Measurements from ENCODE around the gene ANKRD49.
A peak's percentile ranks its signal among the peaks of the same experiment; 100 is the strongest.

Gene ANKRD49

DNA sequence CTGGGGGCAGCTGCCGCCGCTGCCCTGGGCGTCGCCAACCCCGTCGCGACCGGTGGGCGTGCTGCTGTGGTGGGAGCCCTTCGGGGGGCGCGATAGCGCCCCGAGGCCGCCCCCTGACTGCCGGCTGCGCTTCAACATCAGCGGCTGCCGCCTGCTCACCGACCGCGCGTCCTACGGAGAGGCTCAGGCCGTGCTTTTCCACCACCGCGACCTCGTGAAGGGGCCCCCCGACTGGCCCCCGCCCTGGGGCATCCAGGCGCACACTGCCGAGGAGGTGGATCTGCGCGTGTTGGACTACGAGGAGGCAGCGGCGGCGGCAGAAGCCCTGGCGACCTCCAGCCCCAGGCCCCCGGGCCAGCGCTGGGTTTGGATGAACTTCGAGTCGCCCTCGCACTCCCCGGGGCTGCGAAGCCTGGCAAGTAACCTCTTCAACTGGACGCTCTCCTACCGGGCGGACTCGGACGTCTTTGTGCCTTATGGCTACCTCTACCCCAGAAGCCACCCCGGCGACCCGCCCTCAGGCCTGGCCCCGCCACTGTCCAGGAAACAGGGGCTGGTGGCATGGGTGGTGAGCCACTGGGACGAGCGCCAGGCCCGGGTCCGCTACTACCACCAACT is 51.0 kb downstream of the ANKRD49 start:
- DNase-seq (ENCODE audit: low read depth) = peak; percentile 29

DNA sequence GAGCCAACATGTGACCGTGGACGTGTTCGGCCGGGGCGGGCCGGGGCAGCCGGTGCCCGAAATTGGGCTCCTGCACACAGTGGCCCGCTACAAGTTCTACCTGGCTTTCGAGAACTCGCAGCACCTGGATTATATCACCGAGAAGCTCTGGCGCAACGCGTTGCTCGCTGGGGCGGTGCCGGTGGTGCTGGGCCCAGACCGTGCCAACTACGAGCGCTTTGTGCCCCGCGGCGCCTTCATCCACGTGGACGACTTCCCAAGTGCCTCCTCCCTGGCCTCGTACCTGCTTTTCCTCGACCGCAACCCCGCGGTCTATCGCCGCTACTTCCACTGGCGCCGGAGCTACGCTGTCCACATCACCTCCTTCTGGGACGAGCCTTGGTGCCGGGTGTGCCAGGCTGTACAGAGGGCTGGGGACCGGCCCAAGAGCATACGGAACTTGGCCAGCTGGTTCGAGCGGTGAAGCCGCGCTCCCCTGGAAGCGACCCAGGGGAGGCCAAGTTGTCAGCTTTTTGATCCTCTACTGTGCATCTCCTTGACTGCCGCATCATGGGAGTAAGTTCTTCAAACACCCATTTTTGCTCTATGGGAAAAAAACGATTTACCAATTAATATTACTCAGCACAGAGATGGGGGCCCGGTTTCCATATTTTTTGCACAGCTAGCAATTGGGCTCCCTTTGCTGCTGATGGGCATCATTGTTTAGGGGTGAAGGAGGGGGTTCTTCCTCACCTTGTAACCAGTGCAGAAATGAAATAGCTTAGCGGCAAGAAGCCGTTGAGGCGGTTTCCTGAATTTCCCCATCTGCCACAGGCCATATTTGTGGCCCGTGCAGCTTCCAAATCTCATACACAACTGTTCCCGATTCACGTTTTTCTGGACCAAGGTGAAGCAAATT is 51.7 kb downstream of the ANKRD49 start:
- no peak for DNase-seq (ENCODE audit: low read depth)

DNA sequence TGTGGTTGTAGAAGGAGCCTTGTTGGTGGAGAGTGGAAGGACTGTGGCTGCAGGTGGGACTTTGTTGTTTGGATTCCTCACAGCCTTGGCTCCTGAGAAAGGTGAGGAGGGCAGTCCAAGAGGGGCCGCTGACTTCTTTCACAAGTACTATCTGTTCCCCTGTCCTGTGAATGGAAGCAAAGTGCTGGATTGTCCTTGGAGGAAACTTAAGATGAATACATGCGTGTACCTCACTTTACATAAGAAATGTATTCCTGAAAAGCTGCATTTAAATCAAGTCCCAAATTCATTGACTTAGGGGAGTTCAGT is 52.3 kb downstream of the ANKRD49 start:
- no peak for DNase-seq (ENCODE audit: low read depth)

DNA sequence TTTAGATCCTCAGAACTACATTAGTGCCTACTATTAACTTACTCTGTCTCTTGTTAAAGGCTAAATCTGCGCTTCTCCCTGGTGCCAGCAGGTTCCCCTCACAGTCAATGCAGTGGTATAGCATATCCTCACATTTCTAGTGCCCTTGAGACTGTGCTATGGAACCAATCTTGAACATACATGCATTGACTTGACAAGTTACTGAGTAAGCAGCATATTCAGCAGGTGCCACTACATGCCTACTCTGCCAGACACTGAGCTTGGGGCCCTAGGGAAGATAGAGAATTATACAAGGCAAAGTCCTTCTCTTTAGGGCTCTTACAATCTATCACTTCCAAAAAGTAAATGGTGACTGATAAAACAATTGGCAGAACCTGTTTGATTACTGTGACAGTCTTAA is 53.1 kb downstream of the ANKRD49 start:
- no peak for DNase-seq (ENCODE audit: low read depth)

DNA sequence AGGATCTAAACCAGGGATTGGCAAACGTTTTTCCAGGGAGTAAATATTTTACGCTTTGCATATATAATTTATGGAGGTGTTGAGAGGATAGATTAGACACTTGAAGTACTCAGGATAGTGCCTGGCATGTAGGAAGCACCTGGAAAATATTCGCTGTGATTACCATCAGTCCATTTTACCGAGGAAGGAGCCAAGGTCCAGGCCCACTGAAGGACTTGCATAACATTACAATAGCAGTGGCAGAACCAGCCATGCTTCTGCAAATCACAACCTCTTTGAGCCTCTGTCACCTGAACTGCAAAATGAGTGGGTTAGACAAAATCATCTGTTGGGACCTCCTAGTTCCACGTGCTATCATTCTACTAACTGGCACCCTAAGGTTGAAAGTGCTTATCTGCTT is 55.4 kb downstream of the ANKRD49 start:
- DNase-seq (ENCODE audit: low read depth) = no peak

All from ELR (cell line).